Liver (tissue), 9 donors: ENCODE data around the gene ACTL10. TPM values are rescaled to one million over a fixed set of nuclear protein-coding genes. Genes with fewer than 3 reads are reported as not detected.

Source experiments
- DNase-seq: peaks from one replicate; pipeline ENCODE4 v3.0.0-alpha.2; 2017; ENCODE audit warnings: low spot score
- H3K27ac ChIP-seq, 2 donors: one replicate each; pipeline ENCODE4 v1.7.0; 2013; ENCODE audit warnings: inconsistent platforms in 2 of 2, low read length in 2 of 2, control low read depth in 1 of 2, low read depth in 1 of 2, mild to moderate bottlenecking in 1 of 2
- H3K27me3 ChIP-seq, 4 donors: one replicate each; pipeline versions ENCODE4 v1.6.1 to v1.7.0; 2013; ENCODE audit warnings: low read length in 3 of 4, inconsistent platforms in 1 of 4, mild to moderate bottlenecking in 1 of 4, moderate library complexity in 1 of 4; ENCODE audit not compliant: control insufficient read depth in 4 of 4, insufficient read depth in 4 of 4
- H3K36me3 ChIP-seq, 4 donors: one replicate each; pipeline versions ENCODE4 v1.6.1 to v1.7.0; 2013; ENCODE audit warnings: low read length in 3 of 4, mild to moderate bottlenecking in 3 of 4, low read depth in 1 of 4, moderate library complexity in 1 of 4; ENCODE audit not compliant: control insufficient read depth in 4 of 4, insufficient read depth in 3 of 4
- H3K4me1 ChIP-seq, 4 donors: one replicate each; pipeline versions ENCODE4 v1.6.1 to v1.7.0; 2013; ENCODE audit warnings: low read length in 3 of 4, mild to moderate bottlenecking in 3 of 4, moderate library complexity in 1 of 4; ENCODE audit not compliant: control insufficient read depth in 4 of 4, insufficient read depth in 4 of 4
- H3K4me3 ChIP-seq, 3 donors: one replicate each; pipeline versions ENCODE4 v1.6.1 to v1.7.0; 2013; ENCODE audit warnings: low read length in 3 of 3, control low read depth in 1 of 3, low read depth in 1 of 3, mild to moderate bottlenecking in 1 of 3
- H3K9ac ChIP-seq, 2 donors: one replicate each; pipeline ENCODE4 v1.7.0; 2013; ENCODE audit warnings: low read length in 2 of 2, mild to moderate bottlenecking in 2 of 2, moderate library complexity in 2 of 2, control low read depth in 1 of 2, low read depth in 1 of 2
- H3K9me3 ChIP-seq, 4 donors: one replicate each; pipeline versions ENCODE4 v1.6.1 to v1.7.0; 2013; ENCODE audit warnings: low read length in 3 of 4; ENCODE audit not compliant: control insufficient read depth in 4 of 4
- EGR1 ChIP-seq, 2 donors: IDR thresholded peaks; 2 replicates each; pipeline ENCODE4 v1.6.1; 2016 to 2018; ENCODE audit warnings: antibody characterized with exemption in 2 of 2, low read depth in 2 of 2
- FOXA1 ChIP-seq: IDR thresholded peaks from 2 replicates; pipeline ENCODE4 v1.6.1; 2016; ENCODE audit warnings: antibody characterized with exemption
- FOXA2 ChIP-seq: IDR thresholded peaks from 2 replicates; pipeline ENCODE4 v1.6.1; 2016; ENCODE audit warnings: antibody characterized with exemption
- HNF4A ChIP-seq, 2 donors: conservative IDR thresholded peaks; 2 replicates each; pipeline ENCODE4 v1.6.1; 2016; ENCODE audit warnings: antibody characterized with exemption in 2 of 2, mild to moderate bottlenecking in 2 of 2
- HNF4G ChIP-seq: IDR thresholded peaks from 2 replicates; pipeline ENCODE4 v1.6.1; 2016; ENCODE audit warnings: antibody characterized with exemption
- JUND ChIP-seq, 2 donors: IDR thresholded peaks; 2 replicates each; pipeline ENCODE4 v1.6.1; 2016; ENCODE audit warnings: antibody characterized with exemption in 2 of 2
- NR2F2 ChIP-seq: IDR thresholded peaks from 2 replicates; pipeline ENCODE4 v1.6.1; 2016; ENCODE audit warnings: antibody characterized with exemption
- RAD21 ChIP-seq, 2 donors: IDR thresholded peaks; 2 replicates each; pipeline ENCODE4 v1.6.1; 2016; ENCODE audit warnings: antibody characterized with exemption in 2 of 2, mild to moderate bottlenecking in 2 of 2
- RXRA ChIP-seq, 2 donors: IDR thresholded peaks; 2 replicates each; pipeline ENCODE4 v1.6.1; 2017 to 2018; ENCODE audit warnings: antibody characterized with exemption in 2 of 2, mild to moderate bottlenecking in 1 of 2
- SP1 ChIP-seq: IDR thresholded peaks from 2 replicates; pipeline ENCODE4 v1.6.1; 2018; ENCODE audit warnings: antibody characterized with exemption, mild to moderate bottlenecking
- TAF1 ChIP-seq: conservative IDR thresholded peaks from 2 replicates; pipeline ENCODE4 v1.6.1; 2016; ENCODE audit warnings: antibody characterized with exemption, mild to moderate bottlenecking
- YY1 ChIP-seq: IDR thresholded peaks from 2 replicates; pipeline ENCODE4 v1.6.1; 2016; ENCODE audit warnings: antibody characterized with exemption, mild to moderate bottlenecking
- WGBS: extraction: QIAGEN DNeasy Blood & Tissue Kit; methylation state at CpG from one replicate; pipeline ENCODE4 v1.1.7; 2013; 5-methylcytosine and 5-hydroxymethylcytosine counted together
- polyA plus RNA-seq, 2 donors: library from polyadenylated mRNA; stranded (reverse) in 1 of 2; unstranded in 1 of 2; fragments of 200-250 nt in 1 of 2; fragments of >200 nt in 1 of 2; fragmentation: Nextera tagmentation in 1 of 2; extraction: Ambion mirVana in 1 of 2; gene quantifications; one replicate each; pipeline versions ENCODE4 v1.2.1 to v1.2.3, GENCODE V29; 2013 to 2015
- total RNA-seq, 2 donors: library from RNA; depleted of rRNA; stranded (reverse); fragments of >200 nt; gene quantifications; one replicate each; pipeline ENCODE4 v1.2.3, GENCODE V29; 2014
- TF ChIP-seq, protein P1 (sequence below): IDR thresholded peaks from 2 replicates; pipeline ENCODE4 v1.6.1; 2016; ENCODE audit warnings: antibody characterized with exemption, mild to moderate bottlenecking
- TF ChIP-seq, protein P2 (sequence below): fragments of 150-350 bp; IDR thresholded peaks from 2 replicates; pipeline ENCODE4 v1.5.1; 2017; ENCODE audit warnings: improper control_type of control experiment, low read depth, low read length; ENCODE audit not compliant: missing input control
- TF ChIP-seq, protein P3 (sequence below): IDR thresholded peaks from 2 replicates; pipeline ENCODE4 v1.6.1; 2016; ENCODE audit warnings: antibody characterized with exemption
- donor health status: healthy.
- donor health status: healthy.
- donor health status: healthy.
- donor health status: healthy.
- donor health status: healthy.

The ACTL10 gene
- total and polyA plus RNA-seq, 4 donors, result 0.10 to 0.50 (median 0.35) TPM

DNA sequence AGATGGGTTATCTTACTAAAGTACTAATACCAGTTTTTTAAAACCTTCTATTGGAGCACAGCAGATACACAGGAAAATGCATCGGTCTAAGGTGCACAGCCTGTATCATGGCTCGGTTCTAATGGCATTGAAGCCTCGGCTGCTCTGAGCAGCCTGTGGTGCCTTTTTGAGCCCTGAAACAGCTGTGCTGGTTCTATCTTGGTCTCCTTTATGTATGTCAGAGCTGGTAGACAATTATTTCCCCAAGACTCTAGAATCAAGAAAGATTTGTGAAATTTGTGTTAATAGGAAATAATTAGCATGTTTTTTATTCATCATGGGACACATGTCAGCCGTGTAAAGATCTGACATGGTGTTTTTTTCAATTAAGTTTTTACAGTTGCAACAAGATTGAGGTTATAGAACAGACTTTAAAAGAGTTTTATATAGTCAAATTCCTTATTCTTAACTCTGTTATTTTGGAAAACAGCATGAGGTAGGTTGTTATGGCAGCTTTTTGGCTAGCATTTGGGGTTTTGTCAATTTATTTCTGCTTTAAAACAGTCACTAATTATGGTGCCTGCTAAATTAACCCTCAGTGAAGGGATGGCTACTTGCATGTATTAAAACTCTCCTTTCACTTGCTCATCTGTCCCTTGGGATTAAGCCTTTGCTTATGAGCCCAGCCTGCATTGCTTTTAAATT lies 44.9 kb upstream of the ACTL10 start:
- Histone ChIP-seq H3K9ac (no peak overlapping the region), H3K27ac (no peak overlapping the region), H3K9me3 (no peaks in the 10 kb centered on the region), H3K27me3 (no peaks in the 10 kb centered on the region), H3K4me1 (no peaks in the 10 kb centered on the region), H3K36me3 (peaks cover 2 to 30% (median 13%) of the 10 kb centered on the region in 4 donors), H3K4me3 (no peak overlapping the region)
- TF ChIP-seq SP1, result no peak
- no peak for TF ChIP-seq FOXA2
- no peak for TF ChIP-seq NR2F2
- TF ChIP-seq, protein P1, sequence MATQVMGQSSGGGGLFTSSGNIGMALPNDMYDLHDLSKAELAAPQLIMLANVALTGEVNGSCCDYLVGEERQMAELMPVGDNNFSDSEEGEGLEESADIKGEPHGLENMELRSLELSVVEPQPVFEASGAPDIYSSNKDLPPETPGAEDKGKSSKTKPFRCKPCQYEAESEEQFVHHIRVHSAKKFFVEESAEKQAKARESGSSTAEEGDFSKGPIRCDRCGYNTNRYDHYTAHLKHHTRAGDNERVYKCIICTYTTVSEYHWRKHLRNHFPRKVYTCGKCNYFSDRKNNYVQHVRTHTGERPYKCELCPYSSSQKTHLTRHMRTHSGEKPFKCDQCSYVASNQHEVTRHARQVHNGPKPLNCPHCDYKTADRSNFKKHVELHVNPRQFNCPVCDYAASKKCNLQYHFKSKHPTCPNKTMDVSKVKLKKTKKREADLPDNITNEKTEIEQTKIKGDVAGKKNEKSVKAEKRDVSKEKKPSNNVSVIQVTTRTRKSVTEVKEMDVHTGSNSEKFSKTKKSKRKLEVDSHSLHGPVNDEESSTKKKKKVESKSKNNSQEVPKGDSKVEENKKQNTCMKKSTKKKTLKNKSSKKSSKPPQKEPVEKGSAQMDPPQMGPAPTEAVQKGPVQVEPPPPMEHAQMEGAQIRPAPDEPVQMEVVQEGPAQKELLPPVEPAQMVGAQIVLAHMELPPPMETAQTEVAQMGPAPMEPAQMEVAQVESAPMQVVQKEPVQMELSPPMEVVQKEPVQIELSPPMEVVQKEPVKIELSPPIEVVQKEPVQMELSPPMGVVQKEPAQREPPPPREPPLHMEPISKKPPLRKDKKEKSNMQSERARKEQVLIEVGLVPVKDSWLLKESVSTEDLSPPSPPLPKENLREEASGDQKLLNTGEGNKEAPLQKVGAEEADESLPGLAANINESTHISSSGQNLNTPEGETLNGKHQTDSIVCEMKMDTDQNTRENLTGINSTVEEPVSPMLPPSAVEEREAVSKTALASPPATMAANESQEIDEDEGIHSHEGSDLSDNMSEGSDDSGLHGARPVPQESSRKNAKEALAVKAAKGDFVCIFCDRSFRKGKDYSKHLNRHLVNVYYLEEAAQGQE, result no peak
- TF ChIP-seq, protein P2, sequence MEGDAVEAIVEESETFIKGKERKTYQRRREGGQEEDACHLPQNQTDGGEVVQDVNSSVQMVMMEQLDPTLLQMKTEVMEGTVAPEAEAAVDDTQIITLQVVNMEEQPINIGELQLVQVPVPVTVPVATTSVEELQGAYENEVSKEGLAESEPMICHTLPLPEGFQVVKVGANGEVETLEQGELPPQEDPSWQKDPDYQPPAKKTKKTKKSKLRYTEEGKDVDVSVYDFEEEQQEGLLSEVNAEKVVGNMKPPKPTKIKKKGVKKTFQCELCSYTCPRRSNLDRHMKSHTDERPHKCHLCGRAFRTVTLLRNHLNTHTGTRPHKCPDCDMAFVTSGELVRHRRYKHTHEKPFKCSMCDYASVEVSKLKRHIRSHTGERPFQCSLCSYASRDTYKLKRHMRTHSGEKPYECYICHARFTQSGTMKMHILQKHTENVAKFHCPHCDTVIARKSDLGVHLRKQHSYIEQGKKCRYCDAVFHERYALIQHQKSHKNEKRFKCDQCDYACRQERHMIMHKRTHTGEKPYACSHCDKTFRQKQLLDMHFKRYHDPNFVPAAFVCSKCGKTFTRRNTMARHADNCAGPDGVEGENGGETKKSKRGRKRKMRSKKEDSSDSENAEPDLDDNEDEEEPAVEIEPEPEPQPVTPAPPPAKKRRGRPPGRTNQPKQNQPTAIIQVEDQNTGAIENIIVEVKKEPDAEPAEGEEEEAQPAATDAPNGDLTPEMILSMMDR, result no peak
- no peak for TF ChIP-seq FOXA1
- TF ChIP-seq TAF1, result no peak
- DNase-seq, result no peak
- 98% methylated on average over 4 of the region's 4 CpGs for WGBS

DNA sequence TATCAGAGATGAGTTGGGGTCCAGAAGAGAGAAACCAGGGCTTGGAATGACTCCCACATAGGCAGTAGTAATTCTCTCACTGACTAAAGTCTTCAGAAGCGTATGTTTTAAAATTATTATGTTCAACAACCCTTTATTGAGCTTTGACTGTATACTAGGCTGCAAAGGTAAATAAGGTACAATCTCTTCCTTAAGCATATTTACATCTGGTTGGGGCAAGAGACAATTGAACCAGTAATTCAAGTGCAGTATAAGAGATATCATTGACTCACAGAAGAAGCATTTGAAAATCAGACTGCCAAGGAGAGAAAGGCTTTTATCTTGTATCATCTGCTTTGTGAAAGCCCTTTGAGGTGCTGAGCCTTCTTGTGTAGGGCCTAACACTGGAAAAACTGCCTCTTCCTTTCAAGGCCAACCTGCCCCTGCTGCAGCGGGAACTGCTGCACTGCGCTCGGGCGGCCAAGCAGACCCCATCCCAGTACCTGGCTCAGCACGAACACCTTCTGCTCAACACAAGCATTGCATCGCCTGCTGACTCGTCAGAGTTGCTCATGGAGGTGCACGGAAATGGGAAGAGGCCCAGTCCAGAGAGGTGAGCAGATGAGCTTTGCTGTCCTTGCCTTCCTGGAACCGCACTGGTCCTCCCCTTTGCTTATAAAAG lies 43.9 kb upstream of the ACTL10 start:
- Histone ChIP-seq H3K4me1 (no peaks in the 10 kb centered on the region), H3K36me3 (peaks cover 2 to 35% (median 13%) of the 10 kb centered on the region in 4 donors), H3K27ac (no peak overlapping the region), H3K9me3 (no peaks in the 10 kb centered on the region), H3K4me3 (no peak overlapping the region), H3K27me3 (no peaks in the 10 kb centered on the region), H3K9ac (no peak overlapping the region)
- WGBS, result 97% methylated on average over 10 of the region's 10 CpGs
- TF ChIP-seq TAF1, result no peak
- TF ChIP-seq RAD21 (IDR thresholded peaks at IDR 0.05), result no peak
- no peak for TF ChIP-seq HNF4A (conservative IDR thresholded peaks at IDR 0.05)
- TF ChIP-seq, protein P1, result no peak
- TF ChIP-seq FOXA2, result no peak
- no peak for TF ChIP-seq SP1
- TF ChIP-seq, protein P3, sequence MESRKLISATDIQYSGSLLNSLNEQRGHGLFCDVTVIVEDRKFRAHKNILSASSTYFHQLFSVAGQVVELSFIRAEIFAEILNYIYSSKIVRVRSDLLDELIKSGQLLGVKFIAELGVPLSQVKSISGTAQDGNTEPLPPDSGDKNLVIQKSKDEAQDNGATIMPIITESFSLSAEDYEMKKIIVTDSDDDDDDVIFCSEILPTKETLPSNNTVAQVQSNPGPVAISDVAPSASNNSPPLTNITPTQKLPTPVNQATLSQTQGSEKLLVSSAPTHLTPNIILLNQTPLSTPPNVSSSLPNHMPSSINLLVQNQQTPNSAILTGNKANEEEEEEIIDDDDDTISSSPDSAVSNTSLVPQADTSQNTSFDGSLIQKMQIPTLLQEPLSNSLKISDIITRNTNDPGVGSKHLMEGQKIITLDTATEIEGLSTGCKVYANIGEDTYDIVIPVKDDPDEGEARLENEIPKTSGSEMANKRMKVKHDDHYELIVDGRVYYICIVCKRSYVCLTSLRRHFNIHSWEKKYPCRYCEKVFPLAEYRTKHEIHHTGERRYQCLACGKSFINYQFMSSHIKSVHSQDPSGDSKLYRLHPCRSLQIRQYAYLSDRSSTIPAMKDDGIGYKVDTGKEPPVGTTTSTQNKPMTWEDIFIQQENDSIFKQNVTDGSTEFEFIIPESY, result no peak
- TF ChIP-seq, protein P2, result no peak
- TF ChIP-seq YY1, result no peak
- no peak for TF ChIP-seq HNF4G
- no peak for TF ChIP-seq JUND (IDR thresholded peaks at IDR 0.05)
- TF ChIP-seq RXRA (IDR thresholded peaks at IDR 0.05), result no peak
- no peak for TF ChIP-seq EGR1 (IDR thresholded peaks at IDR 0.05; ENCODE audit: low read depth in 2 of 2)
- no peak for DNase-seq
